Measurements from ENCODE around the gene CCL11.
"Not testable (repeated sequence)": the region's sequence is repeated elsewhere in the genome, so short reads cannot be mapped to it uniquely, and the experiment has no call there.

The CCL11 gene

GRCh38 chr17:34312080-34312479 is 26.5 kb downstream of the CCL11 start:
- no peak for DNase-seq

GRCh38 chr17:34313164-34313563 is 27.6 kb downstream of the CCL11 start:
- DNase-seq, result no peak

GRCh38 chr17:34314279-34314678 is 28.7 kb downstream of the CCL11 start:
- DNase-seq, result no peak

GRCh38 chr17:34318474-34318873 is 32.9 kb downstream of the CCL11 start:
- DNase-seq, result no peak

GRCh38 chr17:34319039-34319483 is 33.5 kb downstream of the CCL11 start, which contains the start of gene CCL8:
CCL8 (plus strand) TSS chr17:34319435; CDS start chr17:34319502, 67 bp downstream.
- no peak for DNase-seq

- no peak for DNase-seq
Observed at GRCh38 chr17:34321964-34322363, 36.4 kb downstream of the CCL11 start.

GRCh38 chr17:34327580-34327979 is 42.0 kb downstream of the CCL11 start:
- DNase-seq, result not testable (repeated sequence)

GRCh38 chr17:34337701-34338100 is 52.2 kb downstream of the CCL11 start:
- no peak for DNase-seq

Data from SHP77 treated with DMSO at 0.1 percent for 48 hours (cell line).